Measurements from ENCODE around the gene INSYN2B.
"Not testable (repeated sequence)": the region's sequence is repeated elsewhere in the genome, so short reads cannot be mapped to it uniquely, and the experiment has no call there.

The INSYN2B gene

GRCh38 chr5:169850409-169850808 is 129.9 kb downstream of the INSYN2B start:
- DNase-seq (ENCODE audit: low read depth, low spot score) = no peak

GRCh38 chr5:169848792-169849191 is 131.5 kb downstream of the INSYN2B start:
- no peak for DNase-seq (ENCODE audit: low read depth, low spot score)

- no peak for DNase-seq (ENCODE audit: low read depth, low spot score)
Observed at GRCh38 chr5:169848271-169848670, 132.0 kb downstream of the INSYN2B start.

GRCh38 chr5:169847519-169847918 is 132.8 kb downstream of the INSYN2B start:
- no peak for DNase-seq (ENCODE audit: low read depth, low spot score)

- DNase-seq (ENCODE audit: low read depth, low spot score) = no peak
Observed at GRCh38 chr5:169842699-169843098, 137.6 kb downstream of the INSYN2B start.

- DNase-seq (ENCODE audit: low read depth, low spot score) = no peak
Observed at GRCh38 chr5:169840405-169840804, 139.9 kb downstream of the INSYN2B start.

- DNase-seq (ENCODE audit: low read depth, low spot score) = no peak
Observed at GRCh38 chr5:169838688-169839087, 141.6 kb downstream of the INSYN2B start.

GRCh38 chr5:169837686-169838085 is 142.6 kb downstream of the INSYN2B start:
- no peak for DNase-seq (ENCODE audit: low read depth, low spot score)

GRCh38 chr5:169836835-169837536 is 143.3 kb downstream of the INSYN2B start:
- DNase-seq (ENCODE audit: low read depth, low spot score) = no peak

GRCh38 chr5:169834540-169834939 is 145.8 kb downstream of the INSYN2B start:
- not testable (repeated sequence) for DNase-seq (ENCODE audit: low read depth, low spot score)

GRCh38 chr5:169833681-169834292 is 146.5 kb downstream of the INSYN2B start:
- DNase-seq (ENCODE audit: low read depth, low spot score) = peak; percentile 22

- DNase-seq (ENCODE audit: low read depth, low spot score) = no peak
Observed at GRCh38 chr5:169832845-169833244, 147.4 kb downstream of the INSYN2B start.

- no peak for DNase-seq (ENCODE audit: low read depth, low spot score)
Observed at GRCh38 chr5:169832304-169832703, 148.0 kb downstream of the INSYN2B start.

- DNase-seq (ENCODE audit: low read depth, low spot score) = no peak
Observed at GRCh38 chr5:169831331-169831730, 149.0 kb downstream of the INSYN2B start.

GRCh38 chr5:169828385-169828784 is 151.9 kb downstream of the INSYN2B start:
- DNase-seq (ENCODE audit: low read depth, low spot score) = no peak

- DNase-seq (ENCODE audit: low read depth, low spot score) = no peak
Observed at GRCh38 chr5:169827769-169828168, 152.5 kb downstream of the INSYN2B start.

GRCh38 chr5:169826618-169827017 is 153.7 kb downstream of the INSYN2B start:
- DNase-seq (ENCODE audit: low read depth, low spot score) = no peak

- no peak for DNase-seq (ENCODE audit: low read depth, low spot score)
Observed at GRCh38 chr5:169817031-169817430, 163.3 kb downstream of the INSYN2B start.

GRCh38 chr5:169814522-169814921 is 165.8 kb downstream of the INSYN2B start:
- DNase-seq (ENCODE audit: low read depth, low spot score) = no peak
